GM12878 (cell line): ENCODE measurements around the gene METTL8. TPM values are rescaled to one million over a fixed set of nuclear protein-coding genes. Genes with fewer than 3 reads are reported as not detected.

Experiments used
- ATAC-seq: fragments of 200-7000 bp; cut with Tn5 transposase; 3 replicates; pipeline ENCODE4 v1.9.1; 2020; ENCODE audit warnings: mild to moderate bottlenecking, moderate library complexity
- BruUV-seq: library from RNA; stranded (reverse); fragments of 400-500 nt; replicated peaks from 2 replicates; lab custom pipeline; 2021; lab: Mats Ljungman, UMichigan
- CTCF ChIA-PET: fragments of 300-600 bp; sonication (Branson Sonifier 250); formaldehyde crosslinking; extraction: SDS; loops from one replicate; lab custom pipeline; 2021; ENCODE audit warnings: inconsistent platforms; lab: Yijun Ruan, JAX
- POLR2A ChIA-PET: fragments of 350-600 bp; formaldehyde crosslinking; extraction: SDS; loops from one replicate; lab custom pipeline; 2021; ENCODE audit warnings: inconsistent platforms; lab: Charles Lee
- RAD21 ChIA-PET: fragments of 300-600 bp; sonication (Branson Sonifier 250); formaldehyde crosslinking; loops from one replicate; lab custom pipeline; 2023; ENCODE audit warnings: antibody characterized with exemption; ENCODE audit not compliant: unreplicated experiment; lab: Charles Lee
- SMC1A ChIA-PET: fragments of 300-600 bp; sonication (Branson Sonifier 250); formaldehyde crosslinking; loops from one replicate; lab custom pipeline; 2023; ENCODE audit not compliant: unreplicated experiment, uncharacterized antibody; lab: Charles Lee
- DNase-seq: peaks from one replicate; pipeline ENCODE4 v3.0.0-alpha.2; 2011; ENCODE audit warnings: low read depth, low spot score
- FAIRE-seq: peaks from 3 replicates; lab custom pipeline; 2011; peaks lifted over from hg19 to GRCh38; lab: Jason Lieb, UNC
- H2AFZ ChIP-seq: 2 replicates; pipeline ENCODE4 v1.6.0; 2011; ENCODE audit warnings: low read depth, low read length, control low read depth; ENCODE audit not compliant: control insufficient read depth
- H3K27ac ChIP-seq: 2 replicates; pipeline ENCODE4 v1.5.1; 2011; ENCODE audit warnings: control low read depth; ENCODE audit not compliant: control insufficient read depth, insufficient read depth
- H3K27me3 ChIP-seq, 2 experiments: replicated peaks in 1 of 2; 2 replicates each; pipeline versions ENCODE4 v1.6.0 to v1.6.1; 2011; ENCODE audit warnings: low read length in 1 of 2; ENCODE audit not compliant: control insufficient read depth in 2 of 2, insufficient read depth in 2 of 2
- H3K36me3 ChIP-seq, 2 experiments: 2 replicates each; pipeline ENCODE4 v1.5.1; 2011; ENCODE audit warnings: low read length in 1 of 2; ENCODE audit not compliant: control insufficient read depth in 2 of 2, insufficient read depth in 2 of 2
- H3K4me1 ChIP-seq: 2 replicates; pipeline ENCODE4 v1.6.1; 2011; ENCODE audit warnings: mild to moderate bottlenecking, low read length, moderate library complexity, mixed read lengths; ENCODE audit not compliant: control insufficient read depth, insufficient read depth
- H3K4me2 ChIP-seq: 2 replicates; pipeline ENCODE4 v1.6.0; 2011; ENCODE audit warnings: control low read depth; ENCODE audit not compliant: control insufficient read depth, insufficient read depth
- H3K4me3 ChIP-seq: fragments of 200-600 bp; sonication (generic); 2 replicates; pipeline ENCODE4 v1.5.1; 2016
- H3K79me2 ChIP-seq: 2 replicates; pipeline ENCODE4 v1.6.0; 2011; ENCODE audit warnings: low read length; ENCODE audit not compliant: control insufficient read depth, insufficient read depth
- H3K9ac ChIP-seq: 2 replicates; pipeline ENCODE4 v1.8.0; 2011; ENCODE audit warnings: low read length, control low read depth, mixed read lengths; ENCODE audit not compliant: control insufficient read depth, insufficient read depth
- H3K9me3 ChIP-seq: replicated peaks from 3 replicates; pipeline ENCODE4 v1.5.1; 2011; ENCODE audit warnings: mild to moderate bottlenecking, low read length; ENCODE audit not compliant: control insufficient read depth, insufficient read depth
- H4K20me1 ChIP-seq: 2 replicates; pipeline ENCODE4 v1.6.0; 2011; ENCODE audit not compliant: control insufficient read depth, insufficient read depth
- CBX5 ChIP-seq: sonication (generic); IDR thresholded peaks from 2 replicates; pipeline ENCODE4 v1.6.1; 2016; ENCODE audit warnings: low read depth, moderate library complexity, mild to moderate bottlenecking, inconsistent platforms
- ESRRA ChIP-seq: IDR thresholded peaks from 2 replicates; pipeline ENCODE4 v1.6.1; 2012; ENCODE audit warnings: mild to moderate bottlenecking, low read length, improper control_type of control experiment
- MEF2B ChIP-seq: fragments of 450-650 bp; IDR thresholded peaks from 2 replicates; pipeline ENCODE4 v1.6.1; 2018; ENCODE audit warnings: mild to moderate bottlenecking, moderate library complexity; ENCODE audit not compliant: partially characterized antibody, poor library complexity, severe bottlenecking
- NFIC ChIP-seq: IDR thresholded peaks from 2 replicates; pipeline ENCODE4 v1.6.1; 2012; ENCODE audit warnings: low read depth, mild to moderate bottlenecking, inconsistent platforms, low read length, moderate library complexity
- RUNX3 ChIP-seq: IDR thresholded peaks from 2 replicates; pipeline ENCODE4 v1.6.1; 2012; ENCODE audit warnings: low read length, inconsistent platforms
- SUPT20H ChIP-seq: IDR thresholded peaks from 2 replicates; pipeline ENCODE4 v1.6.1; 2011; ENCODE audit warnings: low read depth, mild to moderate bottlenecking, low read length, moderate library complexity, borderline replicate concordance; ENCODE audit not compliant: control insufficient read depth
- ZNF207 ChIP-seq: fragments of 450-650 bp; IDR thresholded peaks from 2 replicates; pipeline ENCODE4 v1.6.1; 2014; ENCODE audit warnings: antibody characterized with exemption, mild to moderate bottlenecking, borderline replicate concordance
- WGBS: methylation state at CpG from one replicate; pipeline ENCODE4 v1.1.6; 2016; ENCODE audit warnings: low lambda C conversion rate; ENCODE audit not compliant: insufficient replicate concordance, insufficient coverage; ENCODE audit errors: missing lambda C conversion rate; 5-methylcytosine and 5-hydroxymethylcytosine counted together
- in situ Hi-C: fragments of 300-500 bp; cut with MboI; formaldehyde crosslinking; loops from 9 replicates; pipeline ENCODE4 v1.14.3; 2018; ENCODE audit warnings: mixed read lengths
- intact Hi-C: fragments of 100-400 bp; cut with micrococcal nuclease; formaldehyde crosslinking; loops from one replicate; pipeline ENCODE4 v1.14.2; 2022; ENCODE audit not compliant: unreplicated experiment
- polyA plus RNA-seq, 11 experiments: library from polyadenylated mRNA; depleted of rRNA in 4 of 11; unstranded in 6 of 11; stranded (reverse) in 5 of 11; fragments of >200 nt; fragmentation: Nextera tagmentation in 4 of 11; fragmentation: Illumina TruSeq in 1 of 11; extraction: Ambion mirVana in 4 of 11; extraction: Trizol in 1 of 11; gene quantifications; 1 replicate in 1 of 11; 2 replicates in 10 of 11; pipeline versions ENCODE4 v1.2.1 to v1.2.3, GENCODE V29; 2011 to 2016; ENCODE audit warnings: inconsistent platforms in 2 of 11, missing spikeins in 2 of 11, low read depth in 1 of 11
- total RNA-seq, 4 experiments: library from RNA; depleted of rRNA in 3 of 4; stranded (reverse); fragments of >200 nt in 3 of 4; fragmentation: Illumina TruSeq in 1 of 4; extraction: Trizol in 1 of 4; gene quantifications; 2 replicates each; pipeline versions ENCODE4 v1.2.1 to v1.2.3, GENCODE V29; 2013 to 2021
- TF ChIP-seq, protein P1 (sequence below): IDR thresholded peaks from 2 replicates; pipeline ENCODE4 v1.6.1; 2012; ENCODE audit warnings: low read length, inconsistent platforms
- TF ChIP-seq, protein P2 (sequence below): fragments of 450-650 bp; IDR thresholded peaks from 2 replicates; pipeline ENCODE4 v1.6.1; 2018; ENCODE audit warnings: borderline replicate concordance, mild to moderate bottlenecking; ENCODE audit not compliant: partially characterized antibody

Gene METTL8
- total and polyA plus RNA-seq, 10 of the 15 experiments (the other 5 are each of a cell fraction or from before 2014, with no cell fraction given): 30.8 to 96.3 (median 51.5) TPM

DNA sequence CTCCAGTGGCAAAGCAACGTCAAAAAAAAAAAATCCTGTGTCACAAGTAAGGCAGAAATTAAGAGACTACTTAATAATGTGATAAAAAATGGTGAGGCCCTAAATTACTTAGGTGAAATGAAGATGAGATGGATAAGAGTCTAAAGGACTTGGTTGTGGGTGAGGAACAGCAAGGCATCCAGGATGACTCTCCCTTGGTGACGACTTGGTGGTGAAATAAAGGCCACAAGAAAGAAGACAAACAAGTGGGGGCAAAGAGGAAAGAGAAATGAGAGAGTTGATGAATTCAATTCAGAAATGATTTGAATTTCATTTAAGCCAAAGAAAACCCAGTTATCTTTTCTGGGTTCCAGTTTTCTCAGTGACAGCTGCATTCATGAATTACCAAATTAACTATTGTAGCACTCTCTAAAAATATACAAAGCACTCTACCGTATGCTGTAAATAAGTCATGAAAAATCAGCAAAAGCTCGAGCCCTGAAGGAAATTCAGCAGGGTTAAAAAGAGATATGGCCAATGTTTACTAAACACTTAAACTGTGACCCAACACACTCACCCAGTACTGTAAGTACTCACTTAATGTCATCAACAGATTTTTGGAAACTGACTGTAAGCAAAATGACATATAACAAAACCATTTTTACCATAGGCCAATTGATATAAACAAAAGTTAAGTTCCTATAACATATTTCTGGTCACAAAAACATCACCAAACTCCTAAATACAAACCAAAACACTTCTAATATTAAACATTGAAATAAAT is 1.4 kb downstream of the METTL8 start:
- peak overlapping the region; percentile 97 for H3K4me2 ChIP-seq
- no peak for DNase-seq
- peak overlapping the region; percentile 69 for H3K9ac ChIP-seq
- no peak overlapping the region; the same call in 1 of the 2 replicates for H2AFZ ChIP-seq
- H3K27ac ChIP-seq: peak overlapping the region; percentile 93
- ATAC-seq: no peak
- peaks cover 13% of the 10 kb centered on the region for H3K4me1 ChIP-seq
- no peaks in the 10 kb centered on the region for H3K27me3 ChIP-seq
- peaks cover 32% of the 10 kb centered on the region for H3K9me3 ChIP-seq
- BruUV-seq: no TSS peak
- TF ChIP-seq RUNX3: 0 out of 2 replicates have a peak, but pooled peaks have one; percentile 5
- no peak for TF ChIP-seq NFIC
- POLR2A ChIA-PET: interaction anchor here (0.7 to 2.5 kb wide), 10 partner anchors 11 to 503 kb away, joined by 3 to 15 read pairs (median 3); partner anchors contain the start of gene GORASP2
- intact Hi-C loops: loop anchor here (5.0 kb wide), 5 partner anchors 85 to 505 kb away; partner anchors contain the start of genes CYBRD1 and GORASP2
- no peaks in the 10 kb centered on the region for H4K20me1 ChIP-seq
- WGBS: 25% methylated on average over 4 of the region's 4 CpGs
- no peak for FAIRE-seq
- RAD21 ChIA-PET: interaction anchor here (0.6 to 3.6 kb wide), 14 partner anchors 12 to 1034 kb away, joined by 3 to 25 read pairs (median 4); no protein-coding TSS in a partner anchor
- H3K4me3 ChIP-seq: peak overlapping the region; percentile 69
- in situ Hi-C loops: loop anchor here (25.0 kb wide), 1 partner anchor 470 kb away; no protein-coding TSS in a partner anchor
- H3K36me3 ChIP-seq: peaks cover 0 to 11% of the 10 kb centered on the region in 2 experiments; a peak in 2 of 4 replicates
- SMC1A ChIA-PET: interaction anchor here (0.6 to 3.4 kb wide), 11 partner anchors 11 to 1150 kb away, joined by 3 to 22 read pairs (median 5); no protein-coding TSS in a partner anchor
- CTCF ChIA-PET: interaction anchor here (0.7 to 5.0 kb wide), 6 partner anchors 13 to 125 kb away, joined by 3 to 32 read pairs (median 3); no protein-coding TSS in a partner anchor
- H3K79me2 ChIP-seq: peaks cover 81% of the 10 kb centered on the region

GRCh38 chr2:171431677-171432167 is 2.1 kb downstream of the METTL8 start:
- RAD21 ChIA-PET: interaction anchor here (0.7 to 3.6 kb wide), 8 partner anchors 11 to 503 kb away, joined by 3 to 25 read pairs (median 7); no protein-coding TSS in a partner anchor
- SMC1A ChIA-PET: interaction anchor here (0.7 to 3.4 kb wide), 10 partner anchors 11 to 431 kb away, joined by 3 to 22 read pairs (median 4); no protein-coding TSS in a partner anchor
- DNase-seq (no peak), ATAC-seq (no peak), FAIRE-seq (no peak)
- H3K27me3 ChIP-seq: no peaks in the 10 kb centered on the region
- H4K20me1 ChIP-seq: no peaks in the 10 kb centered on the region
- H3K9me3 ChIP-seq: peaks cover 37% of the 10 kb centered on the region
- in situ Hi-C loops (loop anchor here (25.0 kb wide), 1 partner anchor 469 kb away; no protein-coding TSS in a partner anchor), intact Hi-C loops (loop anchor here (5.0 kb wide), 5 partner anchors 84 to 504 kb away; partner anchors contain the start of genes CYBRD1 and GORASP2)
- peak overlapping the region; percentile 97 for H3K4me2 ChIP-seq
- CTCF ChIA-PET: interaction anchor here (0.5 to 5.0 kb wide), 6 partner anchors 12 to 345 kb away, joined by 3 to 32 read pairs (median 3); no protein-coding TSS in a partner anchor
- 98% methylated on average over 9 of the region's 9 CpGs for WGBS
- no peak overlapping the region; the same call in 1 of the 2 replicates for H2AFZ ChIP-seq
- BruUV-seq: no TSS peak
- H3K27ac ChIP-seq: peak overlapping the region; percentile 93
- peak overlapping the region; percentile 69 for H3K4me3 ChIP-seq
- H3K79me2 ChIP-seq: peaks cover 82% of the 10 kb centered on the region
- POLR2A ChIA-PET: interaction anchor here (0.9 to 2.5 kb wide), 6 partner anchors 11 to 503 kb away, joined by 3 to 15 read pairs (median 4); partner anchors contain the start of genes GORASP2 and TLK1
- H3K9ac ChIP-seq: peak overlapping the region; percentile 69
- H3K36me3 ChIP-seq: peaks cover 0 to 6% of the 10 kb centered on the region in 2 experiments; a peak in 2 of 4 replicates
- peaks cover 13% of the 10 kb centered on the region for H3K4me1 ChIP-seq
- TF ChIP-seq SUPT20H (no peak), CBX5 (no peak), MEF2B (no peak), ESRRA (no peak), ZNF207 (no peak)
- TF ChIP-seq, protein P1, sequence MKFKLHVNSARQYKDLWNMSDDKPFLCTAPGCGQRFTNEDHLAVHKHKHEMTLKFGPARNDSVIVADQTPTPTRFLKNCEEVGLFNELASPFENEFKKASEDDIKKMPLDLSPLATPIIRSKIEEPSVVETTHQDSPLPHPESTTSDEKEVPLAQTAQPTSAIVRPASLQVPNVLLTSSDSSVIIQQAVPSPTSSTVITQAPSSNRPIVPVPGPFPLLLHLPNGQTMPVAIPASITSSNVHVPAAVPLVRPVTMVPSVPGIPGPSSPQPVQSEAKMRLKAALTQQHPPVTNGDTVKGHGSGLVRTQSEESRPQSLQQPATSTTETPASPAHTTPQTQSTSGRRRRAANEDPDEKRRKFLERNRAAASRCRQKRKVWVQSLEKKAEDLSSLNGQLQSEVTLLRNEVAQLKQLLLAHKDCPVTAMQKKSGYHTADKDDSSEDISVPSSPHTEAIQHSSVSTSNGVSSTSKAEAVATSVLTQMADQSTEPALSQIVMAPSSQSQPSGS: no peak
- TF ChIP-seq, protein P2, sequence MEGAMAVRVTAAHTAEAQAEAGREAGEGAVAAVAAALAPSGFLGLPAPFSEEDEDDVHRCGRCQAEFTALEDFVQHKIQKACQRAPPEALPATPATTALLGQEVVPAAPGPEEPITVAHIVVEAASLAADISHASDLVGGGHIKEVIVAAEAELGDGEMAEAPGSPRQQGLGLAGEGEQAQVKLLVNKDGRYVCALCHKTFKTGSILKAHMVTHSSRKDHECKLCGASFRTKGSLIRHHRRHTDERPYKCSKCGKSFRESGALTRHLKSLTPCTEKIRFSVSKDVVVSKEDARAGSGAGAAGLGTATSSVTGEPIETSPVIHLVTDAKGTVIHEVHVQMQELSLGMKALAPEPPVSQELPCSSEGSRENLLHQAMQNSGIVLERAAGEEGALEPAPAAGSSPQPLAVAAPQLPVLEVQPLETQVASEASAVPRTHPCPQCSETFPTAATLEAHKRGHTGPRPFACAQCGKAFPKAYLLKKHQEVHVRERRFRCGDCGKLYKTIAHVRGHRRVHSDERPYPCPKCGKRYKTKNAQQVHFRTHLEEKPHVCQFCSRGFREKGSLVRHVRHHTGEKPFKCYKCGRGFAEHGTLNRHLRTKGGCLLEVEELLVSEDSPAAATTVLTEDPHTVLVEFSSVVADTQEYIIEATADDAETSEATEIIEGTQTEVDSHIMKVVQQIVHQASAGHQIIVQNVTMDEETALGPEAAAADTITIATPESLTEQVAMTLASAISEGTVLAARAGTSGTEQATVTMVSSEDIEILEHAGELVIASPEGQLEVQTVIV: no peak
